HepG2 (cell line): ENCODE measurements around the gene CEP63. TPM values are rescaled to one million over a fixed set of nuclear protein-coding genes. Genes with fewer than 3 reads are reported as not detected.

Experiments
- ATAC-seq: fragments of 200-7000 bp; cut with Tn5 transposase; 3 replicates; pipeline ENCODE4 v1.9.1; 2020; ENCODE audit warnings: mild to moderate bottlenecking, moderate library complexity
- BruUV-seq: library from RNA; stranded (reverse); fragments of 400-500 nt; replicated peaks from 2 replicates; lab custom pipeline; 2021; lab: Mats Ljungman, UMichigan
- CTCF ChIA-PET: fragments of 300-600 bp; formaldehyde crosslinking; extraction: SDS; loops from one replicate; lab custom pipeline; 2021; ENCODE audit warnings: low total read pairs, inconsistent platforms, low intra/inter-chr PET ratio; lab: Yijun Ruan, JAX
- POLR2A ChIA-PET: fragments of 350-600 bp; sonication (Branson Sonifier 250); formaldehyde crosslinking; loops from one replicate; lab custom pipeline; 2020; ENCODE audit warnings: antibody characterized with exemption, inconsistent platforms; lab: Yijun Ruan, JAX
- DNase-seq: peaks from one replicate; pipeline ENCODE4 v3.0.0-alpha.2; 2015; ENCODE audit warnings: low spot score
- FAIRE-seq: peaks from 3 replicates; lab custom pipeline; 2011; peaks lifted over from hg19 to GRCh38; lab: Jason Lieb, UNC
- H2AFZ ChIP-seq: one replicate; pipeline ENCODE4 v1.6.1; 2011; ENCODE audit warnings: low read length, inconsistent platforms
- H3K27ac ChIP-seq: fragments of 300-600 bp; 3 replicates; pipeline ENCODE4 v1.8.0; 2011; ENCODE audit warnings: mixed run types, mild to moderate bottlenecking, mixed read lengths, low read length, inconsistent platforms; ENCODE audit not compliant: insufficient read depth; ENCODE audit errors: extremely low read length
- H3K27me3 ChIP-seq, 2 experiments: fragments of 200-600 bp in 1 of 2; 2 replicates in 1 of 2; 3 replicates in 1 of 2; pipeline versions ENCODE4 v1.6.0 to v1.8.0; 2011; ENCODE audit warnings: low read length in 2 of 2, mild to moderate bottlenecking in 2 of 2, moderate library complexity in 2 of 2, inconsistent platforms in 1 of 2; ENCODE audit not compliant: insufficient read depth in 2 of 2, control insufficient read depth in 1 of 2
- H3K36me3 ChIP-seq, 2 experiments: fragments of 200-600 bp in 1 of 2; replicated peaks in 1 of 2; 2 replicates in 1 of 2; 3 replicates in 1 of 2; pipeline versions ENCODE4 v1.5.1 to v1.8.0; 2011; ENCODE audit warnings: low read length in 2 of 2, inconsistent platforms in 1 of 2; ENCODE audit not compliant: insufficient read depth in 2 of 2, control insufficient read depth in 1 of 2
- H3K4me1 ChIP-seq: 2 replicates; pipeline ENCODE4 v1.5.1; 2012; ENCODE audit warnings: low read length, inconsistent platforms; ENCODE audit not compliant: insufficient read depth
- H3K4me2 ChIP-seq: 2 replicates; pipeline ENCODE4 v1.6.0; 2011; ENCODE audit warnings: low read depth, low read length, inconsistent platforms
- H3K4me3 ChIP-seq, 3 experiments: fragments of 200-600 bp in 1 of 3; sonication (generic), shearing (Covaris generic) in 1 of 3; replicated peaks in 1 of 3; 2 replicates each; pipeline ENCODE4 v1.5.1; 2011 to 2016; ENCODE audit warnings: low read length in 3 of 3, inconsistent platforms in 2 of 3, low read depth in 2 of 3, mild to moderate bottlenecking in 2 of 3, control low read depth in 1 of 3, mixed read lengths in 1 of 3; ENCODE audit not compliant: insufficient read depth in 1 of 3
- H3K79me2 ChIP-seq: one replicate; pipeline ENCODE4 v1.6.1; 2011; ENCODE audit warnings: low read length, inconsistent platforms; ENCODE audit not compliant: insufficient read depth
- H3K9ac ChIP-seq: 2 replicates; pipeline ENCODE4 v1.6.0; 2011; ENCODE audit warnings: mild to moderate bottlenecking, low read depth, low read length, inconsistent platforms; ENCODE audit not compliant: insufficient read depth
- H3K9me3 ChIP-seq: 2 replicates; pipeline ENCODE4 v1.5.1; 2012; ENCODE audit warnings: mild to moderate bottlenecking, low read length
- H4K20me1 ChIP-seq: 2 replicates; pipeline ENCODE4 v1.6.0; 2011; ENCODE audit warnings: inconsistent platforms, mild to moderate bottlenecking, low read length, moderate library complexity; ENCODE audit not compliant: insufficient read depth
- ADNP ChIP-seq: sonication (generic); formaldehyde crosslinking; IDR thresholded peaks from 2 replicates; pipeline ENCODE4 v1.4.0; 2020; ENCODE audit warnings: missing genetic modification reagents
- KDM5A ChIP-seq: fragments of 200-600 bp; sonication (generic); IDR thresholded peaks from 2 replicates; pipeline ENCODE4 v1.7.0; 2018; ENCODE audit warnings: antibody characterized with exemption, mild to moderate bottlenecking, low read length, borderline replicate concordance
- NR2F6 ChIP-seq, 2 experiments: IDR thresholded peaks; 2 replicates each; pipeline ENCODE4 v1.6.1; 2016; ENCODE audit warnings: antibody characterized with exemption in 1 of 2, mild to moderate bottlenecking in 1 of 2
- PLRG1 ChIP-seq: fragments of 450-650 bp; conservative IDR thresholded peaks from 2 replicates; pipeline ENCODE4 v1.6.1; 2016
- SP1 ChIP-seq, 2 experiments: fragments of 450-650 bp in 1 of 2; sonication (generic) in 1 of 2; formaldehyde crosslinking in 1 of 2; IDR thresholded peaks; 2 replicates each; pipeline versions ENCODE4 v1.4.0 to v1.6.1; 2016 to 2020; ENCODE audit warnings: missing genetic modification reagents in 1 of 2
- ZFP82 ChIP-seq: sonication (generic); formaldehyde crosslinking; IDR thresholded peaks from 2 replicates; pipeline ENCODE4 v1.5.1; 2020; ENCODE audit warnings: mild to moderate bottlenecking, missing genetic modification reagents, borderline replicate concordance
- ZNF256 ChIP-seq: sonication (generic); formaldehyde crosslinking; conservative IDR thresholded peaks from 2 replicates; pipeline ENCODE4 v1.4.0; 2020; ENCODE audit warnings: missing genetic modification reagents
- ZNF292 ChIP-seq: sonication (generic); formaldehyde crosslinking; IDR thresholded peaks from 2 replicates; pipeline ENCODE4 v1.8.1; 2022; ENCODE audit warnings: mild to moderate bottlenecking, low read depth, missing genetic modification reagents, borderline replicate concordance
- WGBS: methylation state at CpG from one replicate; pipeline ENCODE4 v1.1.6; 2017; ENCODE audit warnings: low lambda C conversion rate; 5-methylcytosine and 5-hydroxymethylcytosine counted together
- in situ Hi-C: cut with HindIII; loops from 2 replicates; pipeline ENCODE4 v1.10.0; 2017; ENCODE audit warnings: low pct_unique_long_range_greater_than_20kb; ENCODE audit not compliant: extremely low pct_ligation_motif_present
- intact Hi-C: fragments of 100-400 bp; cut with micrococcal nuclease; formaldehyde crosslinking; loops from one replicate; pipeline ENCODE4 v1.10.0; 2022; ENCODE audit not compliant: unreplicated experiment
- polyA plus RNA-seq, 8 experiments: library from polyadenylated mRNA; depleted of rRNA in 3 of 8; stranded (reverse) in 7 of 8; unstranded in 1 of 8; fragments of >200 nt; fragmentation: Illumina TruSeq in 4 of 8; extraction: Trizol in 4 of 8; gene quantifications; 2 replicates each; pipeline versions ENCODE4 v1.2.1 to v1.2.3, GENCODE V29; 2011 to 2016; ENCODE audit warnings: low read depth in 4 of 8, missing spikeins in 1 of 8, mixed read lengths in 1 of 8; ENCODE audit not compliant: insufficient read depth in 1 of 8
- total RNA-seq, 5 experiments: library from RNA; depleted of rRNA; stranded (reverse); fragments of >200 nt; fragmentation: Illumina TruSeq; extraction: Trizol; gene quantifications; 2 replicates each; pipeline ENCODE4 v1.2.3, GENCODE V29; 2016; ENCODE audit warnings: low read depth in 1 of 5
- TF ChIP-seq, protein P1 (sequence below): sonication (generic); formaldehyde crosslinking; conservative IDR thresholded peaks from 2 replicates; pipeline ENCODE4 v1.8.0; 2022; ENCODE audit warnings: missing genetic modification reagents

Gene CEP63
- total and polyA plus RNA-seq, 2 of the 13 experiments (the other 11 are each of a cell fraction or from before 2014, with no cell fraction given), result 7.2 to 18.4 TPM

DNA sequence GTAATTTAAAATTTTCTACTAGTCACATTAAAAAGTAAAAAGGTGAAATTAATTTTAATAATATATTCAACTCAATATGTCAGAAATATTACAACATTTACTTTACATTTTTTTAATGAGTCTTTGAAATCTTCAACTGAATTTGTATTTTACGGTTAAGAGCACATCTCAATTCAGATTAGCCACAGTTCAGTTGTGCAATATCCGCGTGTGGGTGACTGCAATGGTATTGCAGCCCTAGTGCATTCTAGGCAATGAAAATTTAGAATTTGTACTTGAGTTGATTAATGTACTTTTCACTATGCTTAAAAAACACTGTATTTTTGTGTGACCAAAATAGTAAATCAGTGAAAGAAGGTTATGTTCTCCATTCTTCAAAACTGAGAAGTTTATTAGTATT, 57.3 kb downstream of the CEP63 start:
- H4K20me1 ChIP-seq, result no peaks in the 10 kb centered on the region
- 94% methylated on average over 3 of the region's 3 CpGs for WGBS
- TF ChIP-seq ZNF256 (CRISPR knock-in tag) (no peak), ZNF292 (CRISPR knock-in tag) (no peak), KDM5A (no peak), ZFP82 (CRISPR knock-in tag) (no peak), PLRG1 (no peak), SP1 (IDR thresholded peaks at IDR 0.05) (no peak), SP1 (CRISPR knock-in tag; IDR thresholded peaks at IDR 0.05) (no peak), NR2F6 (IDR thresholded peaks at IDR 0.05) (no peak), NR2F6 (CRISPR knock-in tag; IDR thresholded peaks at IDR 0.05) (no peak), ADNP (CRISPR knock-in tag) (no peak)
- TF ChIP-seq, protein P1, sequence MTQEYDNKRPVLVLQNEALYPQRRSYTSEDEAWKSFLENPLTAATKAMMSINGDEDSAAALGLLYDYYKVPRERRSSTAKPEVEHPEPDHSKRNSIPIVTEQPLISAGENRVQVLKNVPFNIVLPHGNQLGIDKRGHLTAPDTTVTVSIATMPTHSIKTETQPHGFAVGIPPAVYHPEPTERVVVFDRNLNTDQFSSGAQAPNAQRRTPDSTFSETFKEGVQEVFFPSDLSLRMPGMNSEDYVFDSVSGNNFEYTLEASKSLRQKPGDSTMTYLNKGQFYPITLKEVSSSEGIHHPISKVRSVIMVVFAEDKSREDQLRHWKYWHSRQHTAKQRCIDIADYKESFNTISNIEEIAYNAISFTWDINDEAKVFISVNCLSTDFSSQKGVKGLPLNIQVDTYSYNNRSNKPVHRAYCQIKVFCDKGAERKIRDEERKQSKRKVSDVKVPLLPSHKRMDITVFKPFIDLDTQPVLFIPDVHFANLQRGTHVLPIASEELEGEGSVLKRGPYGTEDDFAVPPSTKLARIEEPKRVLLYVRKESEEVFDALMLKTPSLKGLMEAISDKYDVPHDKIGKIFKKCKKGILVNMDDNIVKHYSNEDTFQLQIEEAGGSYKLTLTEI (CRISPR knock-in tag), result no peak
- TF ChIP-seq, all 625 proteins: peak for 0
- H3K79me2 ChIP-seq, result no peaks in the 10 kb centered on the region
- 0 out of 5 replicates have a peak, but pooled peaks cover 0 to 13% of the 10 kb centered on the region in 2 experiments for H3K36me3 ChIP-seq
- H3K27ac ChIP-seq, result no peak overlapping the region
- FAIRE-seq, result no peak
- DNase-seq, result no peak
- no peak overlapping the region for H3K4me2 ChIP-seq
- no peaks in the 10 kb centered on the region for H3K4me1 ChIP-seq
- H3K9me3 ChIP-seq, result no peaks in the 10 kb centered on the region
- intact Hi-C loops, result no loop called here
- H3K9ac ChIP-seq, result no peak overlapping the region
- in situ Hi-C loops, result no loop called here
- POLR2A ChIA-PET, result no interaction called here
- H2AFZ ChIP-seq, result no peak overlapping the region
- no peak for ATAC-seq
- no peaks in the 10 kb centered on the region for H3K27me3 ChIP-seq
- BruUV-seq, result no TSS peak
- CTCF ChIA-PET, result no interaction called here
- H3K4me3 ChIP-seq, result no peak overlapping the region
